A204.1 (cell line): Measurements from ENCODE around the gene MDM4.
"Not testable (repeated sequence)": the region's sequence is repeated elsewhere in the genome, so short reads cannot be mapped to it uniquely, and the experiment has no call there.

Experiments used
- FAIRE-seq: peaks from 2 replicates; lab custom pipeline; 2012; peaks lifted over from hg19 to GRCh38; lab: Jason Lieb, UNC

MDM4 gene

GRCh38 chr1:204517382-204517781, 1.2 kb downstream of the MDM4 start:
- FAIRE-seq: not testable (repeated sequence)

GRCh38 chr1:204520834-204521709, 4.9 kb downstream of the MDM4 start:
- FAIRE-seq: no peak

- FAIRE-seq: not testable (repeated sequence)
Measured at GRCh38 chr1:204521941-204522521, 5.8 kb downstream of the MDM4 start.

- no peak for FAIRE-seq
Measured at GRCh38 chr1:204523605-204524215, 7.5 kb downstream of the MDM4 start.

GRCh38 chr1:204524986-204525385, 8.8 kb downstream of the MDM4 start:
- FAIRE-seq: no peak

- no peak for FAIRE-seq
Measured at GRCh38 chr1:204528241-204528640, 12.0 kb downstream of the MDM4 start.

GRCh38 chr1:204528677-204529076, 12.5 kb downstream of the MDM4 start:
- FAIRE-seq: no peak

- no peak for FAIRE-seq
Measured at GRCh38 chr1:204529371-204529895, 13.2 kb downstream of the MDM4 start.

- FAIRE-seq: no peak
Measured at GRCh38 chr1:204530932-204531331, 14.7 kb downstream of the MDM4 start.

- no peak for FAIRE-seq
Measured at GRCh38 chr1:204532832-204533231, 16.6 kb downstream of the MDM4 start.

GRCh38 chr1:204541626-204542025, 25.4 kb downstream of the MDM4 start:
- FAIRE-seq: no peak

GRCh38 chr1:204544321-204544720, 28.1 kb downstream of the MDM4 start:
- FAIRE-seq: no peak

GRCh38 chr1:204545202-204545601, 29.0 kb downstream of the MDM4 start:
- no peak for FAIRE-seq

GRCh38 chr1:204545881-204546280, 29.7 kb downstream of the MDM4 start:
- FAIRE-seq: no peak

- no peak for FAIRE-seq
Measured at GRCh38 chr1:204548265-204548664, 32.1 kb downstream of the MDM4 start.

- FAIRE-seq: no peak
Measured at GRCh38 chr1:204549313-204549712, 33.1 kb downstream of the MDM4 start.

- no peak for FAIRE-seq
Measured at GRCh38 chr1:204550926-204551325, 34.7 kb downstream of the MDM4 start.

- FAIRE-seq: no peak
Measured at GRCh38 chr1:204556458-204557052, 40.3 kb downstream of the MDM4 start.

- FAIRE-seq: no peak
Measured at GRCh38 chr1:204558467-204558866, 42.3 kb downstream of the MDM4 start.

- not testable (repeated sequence) for FAIRE-seq
Measured at GRCh38 chr1:204560002-204560401, 43.8 kb downstream of the MDM4 start.

GRCh38 chr1:204560590-204561150, 44.5 kb downstream of the MDM4 start:
- no peak for FAIRE-seq
